HCT116 (cell line): ENCODE data around the gene MCF2L2. TPM values are rescaled to one million over a fixed set of nuclear protein-coding genes. Genes with fewer than 3 reads are reported as not detected.

ENCODE experiments used
- ATAC-seq: fragments of 200-7000 bp; cut with Tn5 transposase; 2 replicates; pipeline ENCODE4 v1.9.1; 2020; ENCODE audit warnings: mild to moderate bottlenecking, moderate library complexity
- BruUV-seq: library from RNA; stranded (reverse); fragments of 400-500 nt; replicated peaks from 2 replicates; lab custom pipeline; 2021; lab: Mats Ljungman, UMichigan
- CTCF ChIA-PET: fragments of 300-600 bp; sonication (Branson Sonifier 250); formaldehyde crosslinking; loops from one replicate; lab custom pipeline; 2021; ENCODE audit warnings: antibody characterized with exemption; lab: Charles Lee
- POLR2A ChIA-PET: fragments of 300-600, 350-600 bp; sonication (Branson Sonifier 250); formaldehyde crosslinking; loops from one replicate; lab custom pipeline; 2021; ENCODE audit warnings: antibody characterized with exemption; lab: Charles Lee
- RAD21 ChIA-PET, 2 experiments: fragments of 300-600 bp; sonication (Branson Sonifier 250); formaldehyde crosslinking; loops; one replicate each; lab custom pipeline; 2023; ENCODE audit warnings: low total read pairs in 2 of 2; ENCODE audit not compliant: uncharacterized antibody in 2 of 2, unreplicated experiment in 2 of 2, low non-redundant PET in 1 of 2; lab: Charles Lee
- DNase-seq: peaks from one replicate; pipeline ENCODE4 v3.0.0-alpha.2; 2010; ENCODE audit warnings: low read depth, low spot score
- H2AFZ ChIP-seq: fragments of 200-600 bp; shearing (Covaris generic), sonication (generic); 2 replicates; pipeline ENCODE4 v1.6.1; 2017; ENCODE audit warnings: low read depth, mixed run types, mixed read lengths, antibody characterized with exemption, low read length; ENCODE audit not compliant: poor library complexity, severe bottlenecking
- H3K27ac ChIP-seq: 2 replicates; pipeline ENCODE4 v1.5.1; 2012; ENCODE audit warnings: low read depth, low read length
- H3K27me3 ChIP-seq: fragments of 200-600 bp; sonication (generic); 2 replicates; pipeline ENCODE4 v1.6.1; 2016; ENCODE audit warnings: mixed run types, low read length, mixed read lengths; ENCODE audit not compliant: insufficient read depth
- H3K36me3 ChIP-seq, 2 experiments: fragments of 200-500 bp in 1 of 2; fragments of 200-600 bp in 1 of 2; sonication (Bioruptor generic) in 1 of 2; sonication (generic) in 1 of 2; 2 replicates each; pipeline versions ENCODE4 v1.5.1 to v1.6.1; 2014 to 2016; ENCODE audit warnings: low read length in 2 of 2, inconsistent platforms in 1 of 2, mixed read lengths in 1 of 2, mixed run types in 1 of 2; ENCODE audit not compliant: insufficient read depth in 2 of 2, control insufficient read depth in 1 of 2
- H3K4me1 ChIP-seq, 2 experiments: fragments of 200-600 bp in 1 of 2; sonication (generic) in 1 of 2; 2 replicates each; pipeline versions ENCODE4 v1.5.1 to v1.6.1; 2012 to 2017; ENCODE audit warnings: low read length in 2 of 2, inconsistent platforms in 1 of 2, mild to moderate bottlenecking in 1 of 2, mixed read lengths in 1 of 2, mixed run types in 1 of 2, moderate library complexity in 1 of 2; ENCODE audit not compliant: insufficient read depth in 2 of 2, control insufficient read depth in 1 of 2
- H3K4me2 ChIP-seq: fragments of 200-600 bp; sonication (generic); 2 replicates; pipeline ENCODE4 v1.6.1; 2017; ENCODE audit warnings: mixed run types, low read length, mixed read lengths
- H3K4me3 ChIP-seq, 2 experiments: fragments of 200-600 bp in 1 of 2; sonication (generic) in 1 of 2; replicated peaks in 1 of 2; 2 replicates each; pipeline ENCODE4 v1.5.1; 2011 to 2016; ENCODE audit warnings: low read length in 2 of 2, control low read depth in 1 of 2, low read depth in 1 of 2, mild to moderate bottlenecking in 1 of 2, mixed read lengths in 1 of 2, mixed run types in 1 of 2
- H3K79me2 ChIP-seq: fragments of 200-600 bp; sonication (generic); 2 replicates; pipeline ENCODE4 v1.6.1; 2017; ENCODE audit warnings: mild to moderate bottlenecking, mixed run types, low read length, moderate library complexity, mixed read lengths; ENCODE audit not compliant: insufficient read depth
- H3K9ac ChIP-seq: fragments of 200-600 bp; sonication (generic); 2 replicates; pipeline ENCODE4 v1.6.1; 2016; ENCODE audit warnings: low read length, mixed read lengths
- H3K9me2 ChIP-seq: fragments of 200-600 bp; sonication (generic), shearing (Covaris generic); 2 replicates; pipeline ENCODE4 v1.6.1; 2017; ENCODE audit warnings: mixed run types, mild to moderate bottlenecking, moderate library complexity; ENCODE audit not compliant: insufficient read depth
- H3K9me3 ChIP-seq, 2 experiments: fragments of 200-500 bp in 1 of 2; fragments of 200-600 bp in 1 of 2; sonication (Bioruptor generic) in 1 of 2; sonication (generic) in 1 of 2; 2 replicates each; pipeline ENCODE4 v1.6.1; 2014 to 2017; ENCODE audit warnings: low read length in 2 of 2, mixed read lengths in 2 of 2, inconsistent platforms in 1 of 2, low read depth in 1 of 2, mild to moderate bottlenecking in 1 of 2, mixed run types in 1 of 2, moderate library complexity in 1 of 2; ENCODE audit not compliant: control insufficient read depth in 1 of 2, insufficient read depth in 1 of 2
- H4K20me1 ChIP-seq: fragments of 200-600 bp; sonication (generic), shearing (Covaris generic); 2 replicates; pipeline ENCODE4 v1.6.1; 2017; ENCODE audit warnings: mixed run types, mild to moderate bottlenecking, moderate library complexity; ENCODE audit not compliant: insufficient read depth
- EZH2phosphoT487 ChIP-seq: fragments of 200-600 bp; IDR thresholded peaks from 2 replicates; pipeline ENCODE4 v1.6.1; 2018; ENCODE audit warnings: antibody characterized with exemption, borderline replicate concordance
- REST ChIP-seq: IDR thresholded peaks from 2 replicates; pipeline ENCODE4 v1.6.1; 2012; ENCODE audit warnings: low read depth
- SIN3A ChIP-seq: IDR thresholded peaks from 2 replicates; pipeline ENCODE4 v1.6.1; 2012; ENCODE audit warnings: low read depth
- SP1 ChIP-seq: IDR thresholded peaks from 2 replicates; pipeline ENCODE4 v1.6.1; 2012; ENCODE audit warnings: low read depth
- SRF ChIP-seq: IDR thresholded peaks from 2 replicates; pipeline ENCODE4 v1.6.1; 2012; ENCODE audit warnings: low read depth
- TCF7L2 ChIP-seq: IDR thresholded peaks from 2 replicates; pipeline ENCODE4 v1.7.0; 2011; ENCODE audit warnings: borderline replicate concordance, inconsistent platforms; ENCODE audit not compliant: insufficient read depth, insufficient read length; ENCODE audit errors: extremely low read depth
- YY1 ChIP-seq: IDR thresholded peaks from 2 replicates; pipeline ENCODE4 v1.6.1; 2011; ENCODE audit warnings: low read length, low read depth, moderate library complexity, mild to moderate bottlenecking; ENCODE audit not compliant: insufficient replicate concordance; ENCODE audit errors: extremely low read depth
- ZFX ChIP-seq: fragments of 450-650 bp; IDR thresholded peaks from 2 replicates; pipeline ENCODE4 v1.6.1; 2017
- intact Hi-C: fragments of 100-400 bp; cut with micrococcal nuclease; formaldehyde crosslinking; loops from 2 replicates; pipeline ENCODE4 v1.10.0; 2022
- total RNA-seq: library from RNA; stranded (reverse); gene quantifications from one replicate; pipeline ENCODE4 v1.2.1, GENCODE V29; 2021; ENCODE audit not compliant: unreplicated experiment
- TF ChIP-seq, protein P1 (sequence below): IDR thresholded peaks from 2 replicates; pipeline ENCODE4 v1.6.1; 2011; ENCODE audit warnings: mild to moderate bottlenecking, low read length, moderate library complexity; ENCODE audit not compliant: insufficient replicate concordance; ENCODE audit errors: extremely low read depth
- TF ChIP-seq, protein P2 (sequence below): IDR thresholded peaks from 2 replicates; pipeline ENCODE4 v1.6.1; 2012

MCF2L2 gene
- total RNA-seq, 1 experiment from 2014 or later, result 1.5 TPM

- TF ChIP-seq REST (no peak), EZH2phosphoT487 (no peak), SIN3A (no peak), SRF (no peak), SP1 (no peak), YY1 (no peak), ZFX (no peak), TCF7L2 (no peak)
- TF ChIP-seq, protein P1, sequence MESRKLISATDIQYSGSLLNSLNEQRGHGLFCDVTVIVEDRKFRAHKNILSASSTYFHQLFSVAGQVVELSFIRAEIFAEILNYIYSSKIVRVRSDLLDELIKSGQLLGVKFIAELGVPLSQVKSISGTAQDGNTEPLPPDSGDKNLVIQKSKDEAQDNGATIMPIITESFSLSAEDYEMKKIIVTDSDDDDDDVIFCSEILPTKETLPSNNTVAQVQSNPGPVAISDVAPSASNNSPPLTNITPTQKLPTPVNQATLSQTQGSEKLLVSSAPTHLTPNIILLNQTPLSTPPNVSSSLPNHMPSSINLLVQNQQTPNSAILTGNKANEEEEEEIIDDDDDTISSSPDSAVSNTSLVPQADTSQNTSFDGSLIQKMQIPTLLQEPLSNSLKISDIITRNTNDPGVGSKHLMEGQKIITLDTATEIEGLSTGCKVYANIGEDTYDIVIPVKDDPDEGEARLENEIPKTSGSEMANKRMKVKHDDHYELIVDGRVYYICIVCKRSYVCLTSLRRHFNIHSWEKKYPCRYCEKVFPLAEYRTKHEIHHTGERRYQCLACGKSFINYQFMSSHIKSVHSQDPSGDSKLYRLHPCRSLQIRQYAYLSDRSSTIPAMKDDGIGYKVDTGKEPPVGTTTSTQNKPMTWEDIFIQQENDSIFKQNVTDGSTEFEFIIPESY, result no peak
- TF ChIP-seq, protein P2, sequence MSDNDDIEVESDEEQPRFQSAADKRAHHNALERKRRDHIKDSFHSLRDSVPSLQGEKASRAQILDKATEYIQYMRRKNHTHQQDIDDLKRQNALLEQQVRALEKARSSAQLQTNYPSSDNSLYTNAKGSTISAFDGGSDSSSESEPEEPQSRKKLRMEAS, result no peak
- TF ChIP-seq, all 23 proteins: peak for 0
- no TSS peak for BruUV-seq
- no peaks in the 10 kb centered on the region for H3K79me2 ChIP-seq
- no peak overlapping the region for H2AFZ ChIP-seq
- peaks cover 0 to 17% of the 10 kb centered on the region in 2 experiments; a peak in 3 of 4 replicates for H3K4me1 ChIP-seq
- H3K9me3 ChIP-seq, result no peaks in the 10 kb centered on the region
- no peak overlapping the region for H3K4me2 ChIP-seq
- no peak overlapping the region for H3K4me3 ChIP-seq
- H3K9ac ChIP-seq, result no peak overlapping the region
- no peak overlapping the region for H3K27ac ChIP-seq
- H3K9me2 ChIP-seq, result no peaks in the 10 kb centered on the region
- no peaks in the 10 kb centered on the region for H3K27me3 ChIP-seq
- POLR2A ChIA-PET, result no interaction called here
- CTCF ChIA-PET, result no interaction called here
- RAD21 ChIA-PET, result no interaction called here
- ATAC-seq, result no peak
- no peak for DNase-seq
- intact Hi-C loops, result no loop called here
- H3K36me3 ChIP-seq, result no peaks in the 10 kb centered on the region
- H4K20me1 ChIP-seq, result no peaks in the 10 kb centered on the region; the same call in 1 of the 2 replicates
These were observed 117.5 kb downstream of the MCF2L2 start for GRCh38 chr3:183310936-183311335.
